Renal pelvis (tissue), 4 donors: ENCODE data around the gene IRAK2. TPM values are rescaled to one million over a fixed set of nuclear protein-coding genes. Genes with fewer than 3 reads are reported as not detected.

Experiments
- DNase-seq: peaks from one replicate; pipeline ENCODE4 v3.0.0-alpha.2; 2013
- polyA plus RNA-seq, 3 donors: library from polyadenylated mRNA; unstranded; fragments of 120-200 nt; gene quantifications; one replicate each; pipeline ENCODE4 v1.2.1, GENCODE V29; 2013; ENCODE audit not compliant: insufficient read length in 3 of 3

The IRAK2 gene
- polyA plus RNA-seq, 3 donors: 0.71 to 0.89 (median 0.88) TPM

DNA sequence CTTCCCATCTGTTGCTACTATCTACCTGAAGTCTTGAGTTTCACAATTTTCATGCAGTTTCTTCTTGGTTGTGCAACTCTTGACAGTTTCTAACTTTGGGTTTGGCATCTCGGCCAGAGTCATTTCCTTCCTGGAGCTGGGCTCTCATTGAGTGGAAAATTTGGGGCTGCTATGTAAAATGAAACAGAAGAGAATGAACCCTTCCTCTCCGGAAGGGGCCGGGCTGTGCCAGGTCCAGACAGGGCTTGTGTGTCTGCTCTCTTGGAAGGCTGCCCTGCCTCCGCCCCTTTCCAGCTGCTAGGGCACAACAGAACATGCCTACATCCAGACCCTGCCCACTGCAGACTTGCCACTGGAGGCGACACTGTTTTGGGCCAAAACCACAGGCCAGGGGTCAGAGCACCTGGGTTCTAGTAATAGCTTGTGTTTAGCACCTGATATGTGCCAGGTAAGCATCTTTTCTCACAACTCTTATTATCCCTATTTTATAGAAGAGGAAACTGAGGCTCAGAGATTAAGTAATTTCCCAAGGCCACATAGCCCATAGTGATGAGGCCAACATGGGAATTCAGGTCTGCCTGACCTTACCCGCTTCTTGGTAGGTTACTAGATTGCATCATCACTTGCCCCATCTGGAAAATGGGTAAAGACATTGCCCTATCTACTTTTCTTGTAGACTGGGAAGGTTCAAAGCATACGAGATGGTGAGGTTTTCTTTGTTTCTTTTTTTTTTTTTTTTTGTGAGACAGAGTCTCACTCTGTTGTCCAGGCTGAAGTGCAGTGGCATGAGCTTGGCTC, 25.0 kb downstream of the IRAK2 start:
- DNase-seq: no peak

DNA sequence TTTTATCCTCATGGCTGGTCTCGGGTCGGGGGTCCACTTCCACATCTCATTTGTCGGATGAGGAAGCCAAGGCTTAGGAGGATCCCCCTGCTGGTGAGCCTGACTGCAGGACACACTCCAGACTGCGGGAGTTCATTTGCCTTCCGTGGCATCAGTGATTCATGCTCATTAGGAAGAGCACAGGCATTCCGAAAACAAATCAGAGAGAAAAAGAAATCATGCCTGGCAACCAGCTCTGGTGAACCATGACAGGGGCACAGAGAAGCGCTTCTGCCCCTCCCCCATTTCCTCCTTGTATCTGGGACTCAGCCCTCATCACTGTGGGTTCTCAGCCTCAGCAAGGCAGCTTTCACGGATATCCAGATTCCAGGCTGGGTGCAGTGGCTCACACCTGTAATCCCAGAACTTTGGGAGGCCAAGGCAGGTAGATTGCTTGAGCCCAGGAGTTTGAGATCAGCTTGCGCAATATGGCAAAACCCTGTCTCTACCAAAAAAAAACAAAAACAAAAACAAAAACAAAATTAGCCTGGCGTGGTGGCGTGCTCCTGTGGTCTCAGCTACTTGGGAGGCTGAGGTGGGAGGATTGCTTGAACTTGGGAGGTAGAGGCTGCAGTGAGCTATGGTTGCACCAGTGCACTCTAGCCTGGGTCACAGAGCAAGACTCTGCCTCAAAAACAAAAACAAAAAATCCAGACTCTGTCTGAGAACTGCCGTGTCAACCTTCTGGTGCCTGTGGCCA, 28.4 kb downstream of the IRAK2 start:
- peak; percentile 59 for DNase-seq

DNA sequence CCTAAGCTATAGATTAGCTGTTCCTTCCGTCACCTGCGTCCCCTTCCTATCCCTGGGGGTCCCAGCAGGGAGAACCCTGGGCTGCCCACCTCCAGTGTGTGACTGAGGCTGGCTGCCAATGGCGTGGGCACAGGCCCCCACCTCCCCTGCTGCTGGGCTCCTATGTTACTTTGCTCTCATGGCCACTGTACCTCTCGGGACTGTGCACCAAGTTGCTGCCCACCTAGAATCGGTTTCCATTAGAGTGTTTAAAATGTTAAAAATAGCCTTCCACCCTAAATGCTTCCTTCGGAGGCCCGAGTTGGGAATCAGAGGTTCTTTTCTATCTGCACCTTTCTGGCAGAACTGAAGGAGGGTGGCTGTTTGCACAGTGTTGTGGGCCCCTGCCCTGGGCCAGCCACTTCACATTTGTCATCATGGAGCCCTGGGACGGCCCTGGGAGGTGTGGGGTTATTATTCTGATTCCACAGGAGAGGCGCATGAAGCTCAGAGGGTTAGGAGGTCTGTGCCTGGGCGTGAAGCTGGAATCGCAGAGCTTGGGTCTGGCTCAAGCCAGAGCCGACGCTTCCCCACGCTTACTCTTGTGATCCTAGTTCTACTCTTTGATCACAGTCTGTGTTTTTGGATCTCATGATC, 29.1 kb downstream of the IRAK2 start:
- no peak for DNase-seq

GRCh38 chr3:10194328-10195071, 29.8 kb downstream of the IRAK2 start:
- DNase-seq: no peak

GRCh38 chr3:10195366-10196089, 30.8 kb downstream of the IRAK2 start:
- no peak for DNase-seq

DNA sequence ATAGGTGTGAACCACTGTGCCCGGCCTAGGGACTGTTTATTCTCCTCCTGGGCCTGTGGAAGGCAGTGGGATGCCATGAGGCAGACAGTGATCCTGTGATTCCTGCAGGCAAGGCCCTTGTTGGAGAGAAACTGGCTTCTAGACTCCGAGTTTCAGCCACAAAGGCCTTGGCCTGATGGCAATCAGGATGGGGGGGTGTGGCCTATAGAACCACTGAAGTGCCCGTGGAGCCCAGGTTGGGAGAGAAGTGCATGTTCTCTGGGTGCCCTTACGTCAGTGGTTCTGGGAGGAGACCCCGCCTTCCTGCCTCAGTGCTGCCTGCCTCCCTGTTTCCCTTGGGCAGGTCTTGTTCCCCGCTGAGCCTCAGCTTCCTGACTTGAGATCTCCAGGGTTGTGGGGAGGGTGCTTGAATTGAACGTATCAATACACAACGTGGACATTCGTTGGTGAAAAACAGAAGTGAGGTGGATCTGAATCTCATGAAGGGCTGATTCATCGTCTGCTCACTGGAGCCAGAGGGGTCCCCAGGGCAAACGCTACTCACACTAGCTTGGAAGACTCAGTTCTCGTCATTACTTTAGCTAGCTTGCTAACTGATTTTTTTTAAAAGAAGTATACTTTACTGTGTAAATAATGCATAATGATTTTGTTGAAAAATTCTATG, 31.8 kb downstream of the IRAK2 start:
- no peak for DNase-seq

GRCh38 chr3:10198226-10198625, 33.5 kb downstream of the IRAK2 start:
- no peak for DNase-seq

DNA sequence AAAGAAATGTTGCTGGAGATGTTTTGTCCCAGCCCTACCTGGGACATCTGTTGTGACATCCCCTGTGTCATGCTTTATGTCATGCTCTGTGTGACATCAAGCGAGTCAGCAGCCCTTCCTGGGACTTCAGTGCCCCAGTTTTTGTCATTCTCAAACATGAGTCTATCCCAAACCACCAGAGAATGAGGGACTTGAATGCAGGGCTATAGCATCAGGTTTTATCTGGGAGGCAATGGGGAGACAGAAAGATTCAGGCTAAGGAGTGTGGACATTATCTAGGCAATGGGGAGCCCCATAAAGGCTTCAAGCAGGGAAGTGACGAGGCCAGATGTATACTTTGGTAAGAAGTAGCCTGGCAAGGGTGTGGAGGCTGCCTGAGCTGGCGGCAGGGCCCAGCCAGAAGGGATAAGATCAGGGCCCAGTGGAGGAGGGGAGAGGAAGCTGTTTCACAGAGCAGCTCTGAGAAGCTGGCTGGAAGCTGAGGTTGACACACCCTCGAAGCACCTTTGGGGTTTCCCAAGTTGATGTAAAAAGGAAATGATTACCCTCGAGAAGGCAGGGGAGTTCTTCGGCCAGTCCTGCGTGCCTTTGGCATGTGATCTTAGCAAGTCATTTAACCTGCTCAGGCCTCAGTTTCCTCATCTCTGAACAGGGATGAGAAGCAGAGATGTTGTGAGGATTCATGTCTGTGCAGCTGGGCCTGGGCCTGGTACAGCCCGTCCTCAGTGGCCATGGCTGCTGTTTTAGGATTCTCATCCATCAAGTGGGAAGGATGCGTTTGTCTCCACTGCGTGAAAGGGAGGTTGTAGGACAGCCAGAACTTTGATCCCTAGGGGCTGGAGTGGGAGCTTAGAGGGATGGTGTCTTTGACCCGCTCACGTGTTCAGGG, 34.3 kb downstream of the IRAK2 start:
- no peak for DNase-seq

GRCh38 chr3:10204921-10205320, 40.2 kb downstream of the IRAK2 start:
- no peak for DNase-seq

GRCh38 chr3:10205451-10206165, 40.9 kb downstream of the IRAK2 start:
- no peak for DNase-seq

GRCh38 chr3:10206166-10206511, 41.4 kb downstream of the IRAK2 start:
- DNase-seq: no peak

GRCh38 chr3:10213156-10213792, 48.6 kb downstream of the IRAK2 start:
- DNase-seq: no peak

GRCh38 chr3:10215578-10216368, 51.1 kb downstream of the IRAK2 start:
- no peak for DNase-seq

DNA sequence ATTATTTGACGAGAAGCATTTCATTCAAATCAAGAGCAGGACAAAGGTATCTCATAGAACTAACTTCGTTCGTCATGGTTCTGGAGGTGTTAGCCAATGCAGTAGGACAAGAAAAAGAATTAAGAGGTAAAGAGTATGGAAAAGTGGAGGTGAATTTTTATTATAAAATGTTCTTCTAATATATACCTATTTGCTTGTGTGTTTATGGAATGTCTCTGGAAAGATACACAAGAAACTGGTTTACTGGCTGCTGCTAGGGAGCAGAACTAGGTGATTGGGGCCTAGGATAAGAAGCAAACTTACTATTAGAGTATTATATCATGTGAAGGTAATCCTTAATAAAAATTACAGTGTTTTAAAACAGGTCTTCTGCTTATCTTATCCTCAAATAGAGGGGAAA, 52.6 kb downstream of the IRAK2 start:
- no peak for DNase-seq

GRCh38 chr3:10219737-10220136, 55.0 kb downstream of the IRAK2 start:
- no peak for DNase-seq

GRCh38 chr3:10223676-10224639, 59.2 kb downstream of the IRAK2 start:
- no peak for DNase-seq
